Measurements from ENCODE around the gene NRP1. TPM values are rescaled to one million over a fixed set of nuclear protein-coding genes. Genes with fewer than 3 reads are reported as not detected.

The NRP1 gene
- total and polyA plus RNA-seq, 2 of the 8 experiments (the other 6 are each of a cell fraction or from before 2014, with no cell fraction given) = 1.2 to 2.1 TPM

GRCh38 chr10:33298893-33299292 lies 35.6 kb downstream of the NRP1 start:
- H3K14ac ChIP-seq (ENCODE audit: insufficient read length) = no peak overlapping the region
- no peak overlapping the region for H2BK15ac ChIP-seq (ENCODE audit: low read length)
- H3K23ac ChIP-seq (ENCODE audit: insufficient read length) = no peak overlapping the region
- no peak overlapping the region for H2BK12ac ChIP-seq (ENCODE audit: low read depth, low read length)
- H3K9me3 ChIP-seq (ENCODE audit: insufficient read depth in 2 of 2, low read depth in 1 of 2, low read length in 1 of 2) = no peaks in the 10 kb centered on the region
- H3K56ac ChIP-seq (replicated peaks; ENCODE audit: insufficient read length, low read depth, low read length) = no peak overlapping the region
- no peak overlapping the region for H2BK20ac ChIP-seq (ENCODE audit: low read length)
- no peaks in the 10 kb centered on the region for H3K79me1 ChIP-seq (ENCODE audit: low read depth, low read length)
- no peaks in the 10 kb centered on the region for H3K79me2 ChIP-seq (ENCODE audit: control insufficient read depth in 1 of 2, insufficient read depth in 2 of 2, low read length in 2 of 2)
- no peak overlapping the region for H2AFZ ChIP-seq (ENCODE audit: low read length)
- H2BK5ac ChIP-seq (ENCODE audit: low read depth, low read length) = no peak overlapping the region
- no peak overlapping the region for H4K5ac ChIP-seq (ENCODE audit: insufficient read length, low read depth, low read length)
- H2BK120ac ChIP-seq (replicated peaks; ENCODE audit: low read depth, low read length) = no peak overlapping the region
- no peak overlapping the region for H3K4ac ChIP-seq (replicated peaks; ENCODE audit: insufficient read length, low read depth, low read length)
- H4K8ac ChIP-seq (ENCODE audit: extremely low read depth, insufficient read depth, low read length) = no peak overlapping the region
- H3K27me3 ChIP-seq (replicated peaks in 1 of 4; ENCODE audit: control insufficient read depth in 3 of 4, extremely low read depth in 1 of 4, insufficient read depth in 3 of 4, low read length in 3 of 4) = no peaks in the 10 kb centered on the region
- no peaks in the 10 kb centered on the region for H4K20me1 ChIP-seq (replicated peaks in 1 of 2; ENCODE audit: control insufficient read depth in 1 of 2, insufficient read depth in 2 of 2, low read length in 2 of 2)
- no peak overlapping the region for H3K18ac ChIP-seq (ENCODE audit: extremely low read depth, low read length)
- ChIA-PET POLR2A (ENCODE audit: partially characterized antibody) (no interaction called here), CTCF (ENCODE audit: partially characterized antibody) (interaction anchor here (0.6 to 1.1 kb wide), 2 partner anchors 59 to 656 kb away, joined by 3 read pairs; no protein-coding TSS in a partner anchor)
- no peak overlapping the region for H3K9ac ChIP-seq (replicated peaks in 1 of 4; ENCODE audit: extremely low read depth in 1 of 4, low read depth in 3 of 4, low read length in 3 of 4)
- H3K36me3 ChIP-seq (ENCODE audit: control insufficient read depth in 2 of 4, insufficient read depth in 4 of 4, low read length in 3 of 4) = no peaks in the 10 kb centered on the region
- FAIRE-seq (no peak), DNase-seq (ENCODE audit: low read depth in 1 of 2, low spot score in 2 of 2) (no peak)
- WGBS, 2 experiments (ENCODE audit: extremely low coverage in 1 of 2, insufficient coverage in 1 of 2, insufficient read length in 1 of 2, insufficient replicate concordance in 2 of 2, low coverage in 1 of 2, low lambda C conversion rate in 2 of 2, missing lambda C conversion rate in 1 of 2) = 95% methylated on average over 2 of the region's 2 CpGs; no CpG with 5 or more reads in 1 of the 2 experiments
- no peak overlapping the region for H4K91ac ChIP-seq (replicated peaks; ENCODE audit: insufficient read length, low read length)
- peaks cover 0 to 3% (median 2%) of the 10 kb centered on the region in 4 experiments; a peak in 3 of 7 replicates for H3K4me1 ChIP-seq (replicated peaks in 1 of 4; ENCODE audit: control insufficient read depth in 3 of 4, insufficient read depth in 4 of 4, low read length in 3 of 4)
- H2AK5ac ChIP-seq (ENCODE audit: low read depth, low read length) = no peak overlapping the region
- H3K4me3 ChIP-seq (ENCODE audit: extremely low read depth in 1 of 4, insufficient read depth in 2 of 4, low read depth in 3 of 4, low read length in 4 of 4) = no peak overlapping the region
- no peak overlapping the region for H3K4me2 ChIP-seq (ENCODE audit: insufficient read depth in 1 of 2, low read depth in 2 of 2, low read length in 2 of 2)
- TF ChIP-seq EP300 (IDR thresholded peaks at IDR 0.05; ENCODE audit: borderline replicate concordance in 1 of 2, low read depth in 2 of 2, low read length in 2 of 2) (no peak), KDM1A (IDR thresholded peaks at IDR 0.05; ENCODE audit: borderline replicate concordance, low read length) (no peak), BRCA1 (IDR thresholded peaks at IDR 0.05; ENCODE audit: low read depth, low read length) (no peak), RXRA (IDR thresholded peaks at IDR 0.05; ENCODE audit: insufficient read depth, low read depth, low read length) (no peak), EZH2 (IDR thresholded peaks at IDR 0.05; ENCODE audit: low read depth, low read length, severe bottlenecking) (no peak), JUN (IDR thresholded peaks at IDR 0.05; ENCODE audit: low read depth, low read length) (no peak), SRF (IDR thresholded peaks at IDR 0.05; ENCODE audit: low read depth, low read length) (no peak), E2F6 (IDR thresholded peaks at IDR 0.05) (no peak), PHF8 (conservative IDR thresholded peaks at IDR 0.05; ENCODE audit: low read depth, low read length) (no peak), TEAD4 (IDR thresholded peaks at IDR 0.05; ENCODE audit: low read depth, low read length) (no peak), KDM5A (IDR thresholded peaks at IDR 0.05; ENCODE audit: low read length) (no peak), SIN3A (conservative IDR thresholded peaks at IDR 0.05 in 1 of 2, IDR thresholded peaks at IDR 0.05 in 1 of 2; ENCODE audit: low read depth in 1 of 2, low read length in 2 of 2) (no peak), RNF2 (IDR thresholded peaks at IDR 0.05; ENCODE audit: borderline replicate concordance, low read depth, low read length, missing control alignments, poor library complexity, severe bottlenecking) (no peak)
- no peak overlapping the region for H3K27ac ChIP-seq (ENCODE audit: low read depth, low read length)
- no peaks in the 10 kb centered on the region for H3K23me2 ChIP-seq (ENCODE audit: low read depth, low read length)
